Measurements from ENCODE around the gene SELENOV.

The SELENOV gene

GRCh38 chr19:39558624-39559117 is 43.7 kb downstream of the SELENOV start:
- no peak overlapping the region for H4K8ac ChIP-seq (ENCODE audit: low read length)
- H3K23ac ChIP-seq (ENCODE audit: low read length in 2 of 2) = no peak overlapping the region
- H3K4me3 ChIP-seq (ENCODE audit: insufficient read depth in 1 of 2, low read depth in 1 of 2, low read length in 2 of 2) = no peak overlapping the region
- H3K27ac ChIP-seq (ENCODE audit: low read length, poor library complexity, severe bottlenecking) = no peak overlapping the region
- no peaks in the 10 kb centered on the region for H3K79me1 ChIP-seq (replicated peaks; ENCODE audit: low read length, poor library complexity, severe bottlenecking)
- peaks cover 13 to 17% of the 10 kb centered on the region in 2 experiments for H3K27me3 ChIP-seq (ENCODE audit: control insufficient read depth in 1 of 2, insufficient read depth in 1 of 2, low read length in 2 of 2)
- no peaks in the 10 kb centered on the region for H3K36me3 ChIP-seq (ENCODE audit: control insufficient read depth in 1 of 2, insufficient read depth in 2 of 2, low read depth in 1 of 2, low read length in 2 of 2)
- H3K9me3 ChIP-seq (ENCODE audit: control insufficient read depth, low read length) = no peaks in the 10 kb centered on the region
- no peak overlapping the region for H2BK120ac ChIP-seq (ENCODE audit: low read depth, low read length)
- H3K4me1 ChIP-seq (ENCODE audit: control insufficient read depth, insufficient read depth, low read depth, low read length) = no peaks in the 10 kb centered on the region
- no peak overlapping the region for H3K4me2 ChIP-seq (ENCODE audit: low read length, poor library complexity, severe bottlenecking)
- no peak overlapping the region for H3K9ac ChIP-seq (ENCODE audit: low read length)
- H3K14ac ChIP-seq (ENCODE audit: low read length in 2 of 2) = no peak overlapping the region
- no peak overlapping the region for H3K4ac ChIP-seq (ENCODE audit: low read depth in 1 of 2, low read length in 2 of 2)
- H3K18ac ChIP-seq (ENCODE audit: low read depth in 1 of 2, low read length in 2 of 2) = no peak overlapping the region
- no peak overlapping the region for H2BK12ac ChIP-seq (ENCODE audit: low read length in 2 of 2)
- no peak for DNase-seq
- H2BK5ac ChIP-seq (ENCODE audit: low read depth, low read length, poor library complexity, severe bottlenecking) = no peak overlapping the region
- no peak overlapping the region for H2AFZ ChIP-seq (ENCODE audit: low read depth, low read length)
- no peak overlapping the region for H4K91ac ChIP-seq (ENCODE audit: low read length)
- WGBS = 70% methylated on average over 5 of the region's 6 CpGs
- no peak overlapping the region for H2BK15ac ChIP-seq (ENCODE audit: low read depth, poor library complexity, severe bottlenecking)
- no peak overlapping the region for H2AK5ac ChIP-seq (ENCODE audit: low read length, severe bottlenecking)

- H2BK12ac ChIP-seq (ENCODE audit: low read length in 2 of 2) = no peak overlapping the region
- H2BK5ac ChIP-seq (ENCODE audit: low read depth, low read length, poor library complexity, severe bottlenecking) = no peak overlapping the region
- no peak overlapping the region for H4K8ac ChIP-seq (ENCODE audit: low read length)
- H2AFZ ChIP-seq (ENCODE audit: low read depth, low read length) = no peak overlapping the region
- no peak overlapping the region for H3K23ac ChIP-seq (ENCODE audit: low read length in 2 of 2)
- no peak for DNase-seq
- H3K14ac ChIP-seq (ENCODE audit: low read length in 2 of 2) = no peak overlapping the region
- H3K4me2 ChIP-seq (ENCODE audit: low read length, poor library complexity, severe bottlenecking) = no peak overlapping the region
- no peak overlapping the region for H3K27ac ChIP-seq (ENCODE audit: low read length, poor library complexity, severe bottlenecking)
- H3K18ac ChIP-seq (ENCODE audit: low read depth in 1 of 2, low read length in 2 of 2) = no peak overlapping the region
- H3K4me1 ChIP-seq (ENCODE audit: control insufficient read depth, insufficient read depth, low read depth, low read length) = no peaks in the 10 kb centered on the region
- H3K27me3 ChIP-seq (ENCODE audit: control insufficient read depth in 1 of 2, insufficient read depth in 1 of 2, low read length in 2 of 2) = peaks cover 3 to 4% of the 10 kb centered on the region in 2 experiments
- no peaks in the 10 kb centered on the region for H3K36me3 ChIP-seq (ENCODE audit: control insufficient read depth in 1 of 2, insufficient read depth in 2 of 2, low read depth in 1 of 2, low read length in 2 of 2)
- H3K4me3 ChIP-seq (ENCODE audit: insufficient read depth in 1 of 2, low read depth in 1 of 2, low read length in 2 of 2) = no peak overlapping the region
- no peak overlapping the region for H3K4ac ChIP-seq (ENCODE audit: low read depth in 1 of 2, low read length in 2 of 2)
- H3K79me1 ChIP-seq (replicated peaks; ENCODE audit: low read length, poor library complexity, severe bottlenecking) = no peaks in the 10 kb centered on the region
- no peak overlapping the region for H4K91ac ChIP-seq (ENCODE audit: low read length)
- no peak overlapping the region for H2BK15ac ChIP-seq (ENCODE audit: low read depth, poor library complexity, severe bottlenecking)
- H3K9me3 ChIP-seq (ENCODE audit: control insufficient read depth, low read length) = no peaks in the 10 kb centered on the region
- WGBS = 66% methylated on average over 2 of the region's 2 CpGs
- no peak overlapping the region for H2AK5ac ChIP-seq (ENCODE audit: low read length, severe bottlenecking)
- no peak overlapping the region for H3K9ac ChIP-seq (ENCODE audit: low read length)
- H2BK120ac ChIP-seq (ENCODE audit: low read depth, low read length) = no peak overlapping the region
These were observed 48.5 kb downstream of the SELENOV start for GRCh38 chr19:39563408-39563807.

- Histone ChIP-seq H4K91ac (ENCODE audit: low read length) (no peak overlapping the region), H2AK5ac (ENCODE audit: low read length, severe bottlenecking) (no peak overlapping the region), H3K4me2 (ENCODE audit: low read length, poor library complexity, severe bottlenecking) (no peak overlapping the region), H3K36me3 (ENCODE audit: control insufficient read depth in 1 of 2, insufficient read depth in 2 of 2, low read depth in 1 of 2, low read length in 2 of 2) (no peaks in the 10 kb centered on the region), H3K79me1 (replicated peaks; ENCODE audit: low read length, poor library complexity, severe bottlenecking) (no peaks in the 10 kb centered on the region), H3K9ac (ENCODE audit: low read length) (no peak overlapping the region), H4K8ac (ENCODE audit: low read length) (no peak overlapping the region), H3K27ac (ENCODE audit: low read length, poor library complexity, severe bottlenecking) (no peak overlapping the region), H3K9me3 (ENCODE audit: control insufficient read depth, low read length) (no peaks in the 10 kb centered on the region), H2BK15ac (ENCODE audit: low read depth, poor library complexity, severe bottlenecking) (no peak overlapping the region), H2BK5ac (ENCODE audit: low read depth, low read length, poor library complexity, severe bottlenecking) (no peak overlapping the region), H3K4me3 (ENCODE audit: insufficient read depth in 1 of 2, low read depth in 1 of 2, low read length in 2 of 2) (no peak overlapping the region), H3K27me3 (ENCODE audit: control insufficient read depth in 1 of 2, insufficient read depth in 1 of 2, low read length in 2 of 2) (peaks cover 0 to 10% of the 10 kb centered on the region in 2 experiments), H2AFZ (ENCODE audit: low read depth, low read length) (no peak overlapping the region), H2BK12ac (ENCODE audit: low read length in 2 of 2) (no peak overlapping the region), H2BK120ac (ENCODE audit: low read depth, low read length) (no peak overlapping the region), H3K23ac (ENCODE audit: low read length in 2 of 2) (no peak overlapping the region), H3K18ac (ENCODE audit: low read depth in 1 of 2, low read length in 2 of 2) (no peak overlapping the region), H3K4ac (ENCODE audit: low read depth in 1 of 2, low read length in 2 of 2) (no peak overlapping the region), H3K4me1 (ENCODE audit: control insufficient read depth, insufficient read depth, low read depth, low read length) (no peaks in the 10 kb centered on the region), H3K14ac (ENCODE audit: low read length in 2 of 2) (no peak overlapping the region)
- 67% methylated on average over 3 of the region's 3 CpGs for WGBS
- no peak for DNase-seq
These were observed 51.1 kb downstream of the SELENOV start for GRCh38 chr19:39566064-39566463.

- Histone ChIP-seq H2BK5ac (ENCODE audit: low read depth, low read length, poor library complexity, severe bottlenecking) (no peak overlapping the region), H3K4me1 (ENCODE audit: control insufficient read depth, insufficient read depth, low read depth, low read length) (no peaks in the 10 kb centered on the region), H3K27ac (ENCODE audit: low read length, poor library complexity, severe bottlenecking) (no peak overlapping the region), H2BK120ac (ENCODE audit: low read depth, low read length) (no peak overlapping the region), H3K4ac (ENCODE audit: low read depth in 1 of 2, low read length in 2 of 2) (no peak overlapping the region), H3K4me2 (ENCODE audit: low read length, poor library complexity, severe bottlenecking) (no peak overlapping the region), H4K91ac (ENCODE audit: low read length) (no peak overlapping the region), H3K14ac (ENCODE audit: low read length in 2 of 2) (no peak overlapping the region), H3K9ac (ENCODE audit: low read length) (no peak overlapping the region), H2AFZ (ENCODE audit: low read depth, low read length) (no peak overlapping the region), H3K79me1 (replicated peaks; ENCODE audit: low read length, poor library complexity, severe bottlenecking) (no peaks in the 10 kb centered on the region), H3K27me3 (ENCODE audit: control insufficient read depth in 1 of 2, insufficient read depth in 1 of 2, low read length in 2 of 2) (peaks cover 0 to 10% of the 10 kb centered on the region in 2 experiments), H4K8ac (ENCODE audit: low read length) (no peak overlapping the region), H3K36me3 (ENCODE audit: control insufficient read depth in 1 of 2, insufficient read depth in 2 of 2, low read depth in 1 of 2, low read length in 2 of 2) (no peaks in the 10 kb centered on the region), H2BK12ac (ENCODE audit: low read length in 2 of 2) (no peak overlapping the region), H3K18ac (ENCODE audit: low read depth in 1 of 2, low read length in 2 of 2) (no peak overlapping the region), H3K9me3 (ENCODE audit: control insufficient read depth, low read length) (peaks cover 3% of the 10 kb centered on the region), H2BK15ac (ENCODE audit: low read depth, poor library complexity, severe bottlenecking) (no peak overlapping the region), H2AK5ac (ENCODE audit: low read length, severe bottlenecking) (no peak overlapping the region), H3K4me3 (ENCODE audit: insufficient read depth in 1 of 2, low read depth in 1 of 2, low read length in 2 of 2) (no peak overlapping the region), H3K23ac (ENCODE audit: low read length in 2 of 2) (no peak overlapping the region)
- WGBS = 0% methylated on average over 2 of the region's 3 CpGs
- peak; percentile 28 for DNase-seq
These were observed 53.7 kb downstream of the SELENOV start for GRCh38 chr19:39568604-39569003.
